Kidney (tissue), 14 donors: ENCODE measurements around the gene SEZ6L2. TPM values are rescaled to one million over a fixed set of nuclear protein-coding genes. Genes with fewer than 3 reads are reported as not detected.

ENCODE experiments used
- DNase-seq, 5 donors: peaks; one replicate each; pipeline ENCODE4 v3.0.0-alpha.2; 2013 to 2020
- FAIRE-seq: peaks from 2 replicates; lab custom pipeline; 2012; peaks lifted over from hg19 to GRCh38; lab: Jason Lieb, UNC
- H3K27ac ChIP-seq, 2 donors: one replicate each; pipeline ENCODE4 v1.7.0; 2013; ENCODE audit warnings: low read depth in 2 of 2, low read length in 2 of 2, inconsistent platforms in 1 of 2
- H3K27me3 ChIP-seq: one replicate; pipeline ENCODE4 v1.7.1; 2013; ENCODE audit warnings: low read length, inconsistent platforms; ENCODE audit not compliant: control insufficient read depth, insufficient read depth
- H3K36me3 ChIP-seq, 3 donors: one replicate each; pipeline versions ENCODE4 v1.7.0 to v1.7.1; 2013; ENCODE audit warnings: low read length in 3 of 3, control low read depth in 1 of 3, inconsistent platforms in 1 of 3; ENCODE audit not compliant: insufficient read depth in 3 of 3, control insufficient read depth in 2 of 3
- H3K4me1 ChIP-seq, 3 donors: one replicate each; pipeline versions ENCODE4 v1.7.0 to v1.7.1; 2013; ENCODE audit warnings: low read length in 3 of 3, inconsistent platforms in 1 of 3, low read depth in 1 of 3; ENCODE audit not compliant: control insufficient read depth in 2 of 3, insufficient read depth in 2 of 3
- H3K4me3 ChIP-seq, 3 donors: one replicate each; pipeline versions ENCODE4 v1.7.0 to v1.8.1; 2013; ENCODE audit warnings: low read length in 3 of 3, control low read depth in 1 of 3, inconsistent platforms in 1 of 3
- H3K9ac ChIP-seq, 3 donors: one replicate each; pipeline versions ENCODE4 v1.7.0 to v1.7.1; 2013; ENCODE audit warnings: low read length in 3 of 3, control low read depth in 1 of 3, inconsistent platforms in 1 of 3
- H3K9me3 ChIP-seq, 3 donors: one replicate each; pipeline versions ENCODE4 v1.7.0 to v1.7.1; 2013; ENCODE audit warnings: low read length in 3 of 3, control low read depth in 1 of 3, inconsistent platforms in 1 of 3; ENCODE audit not compliant: control insufficient read depth in 2 of 3, insufficient read depth in 1 of 3
- intact Hi-C: fragments of 100-400 bp; cut with DNase I; formaldehyde crosslinking; loops from one replicate; pipeline ENCODE4 v1.11.1; 2022
- polyA plus RNA-seq: library from polyadenylated mRNA; stranded (reverse); fragments of 350-450 nt; fragmentation: Illumina TruSeq; extraction: RNeasy Lipid Tissue Mini Kit (QIAGEN cat#74804); gene quantifications from one replicate; pipeline ENCODE4 v1.2.3, GENCODE V29; 2014; ENCODE audit warnings: low read depth, low replicate concordance; ENCODE audit not compliant: insufficient read depth
- total RNA-seq: library from RNA; stranded (reverse); fragmentation: NEBNext Ultra II Directional; extraction: Animal tissue kit (Norgen Biotek cat#: 25700); gene quantifications from one replicate; pipeline ENCODE4 v1.2.1, GENCODE V29; 2021
- TF ChIP-seq, protein P1 (sequence below): IDR thresholded peaks from 3 replicates; pipeline ENCODE4 v1.5.1; 2012; ENCODE audit warnings: mild to moderate bottlenecking, moderate library complexity, borderline replicate concordance; ENCODE audit not compliant: insufficient read depth; ENCODE audit errors: extremely low read depth
- donor health status: control.
- donor health status: control.
- donor health status: control.
- donor health status: control.
- donor health status: control.
- donor health status: DM: yes; HTN: yes; CAD: no.
- donor health status: Normal renal cell carcinoma (clear cell type).

The SEZ6L2 gene
- total and polyA plus RNA-seq, 2 donors from 2014 or later = 9.1 to 32.4 TPM

DNA sequence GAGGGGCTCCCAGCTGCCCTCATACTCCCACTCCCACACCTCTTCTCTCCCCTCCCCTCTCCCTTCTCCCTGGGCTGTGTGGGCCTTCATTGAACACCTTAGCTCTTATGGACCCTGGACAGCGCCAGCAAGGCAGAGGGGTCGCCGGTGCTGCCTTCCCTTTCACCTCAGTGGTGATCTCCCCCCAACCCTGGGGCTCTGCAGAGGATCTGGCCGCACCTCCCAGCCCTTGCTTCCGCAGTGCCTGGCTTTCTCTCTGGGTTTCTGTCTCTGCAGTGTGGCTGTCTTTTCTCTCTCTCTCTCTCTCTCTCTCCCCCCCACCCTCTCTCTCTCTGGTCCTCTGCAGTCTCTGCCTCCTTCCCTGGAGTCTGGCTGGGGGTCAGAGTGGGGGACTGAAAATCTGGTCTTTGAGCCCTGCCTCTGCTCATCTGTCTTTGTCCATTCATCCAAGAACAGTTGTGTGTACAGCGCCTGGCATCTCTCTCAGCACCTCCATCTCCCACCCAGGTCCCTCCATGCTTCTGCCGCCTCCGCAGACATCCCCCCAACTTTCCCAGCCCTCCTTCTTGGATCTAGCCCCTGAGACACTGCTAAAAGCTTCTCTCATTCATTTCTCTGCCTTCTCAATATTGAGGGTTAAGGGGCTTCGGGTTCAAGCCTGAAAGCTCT is 1.1 kb downstream of the SEZ6L2 start:
- Histone ChIP-seq H3K27me3 (no peaks in the 10 kb centered on the region), H3K4me1 (peaks cover 0 to 5% (median 3%) of the 10 kb centered on the region in 3 donors), H3K27ac (no peak overlapping the region), H3K36me3 (no peaks in the 10 kb centered on the region), H3K9ac (no peak overlapping the region), H3K9me3 (no peaks in the 10 kb centered on the region), H3K4me3 (no peak overlapping the region)
- intact Hi-C loops = no loop called here
- no peak for FAIRE-seq
- TF ChIP-seq, protein P1, sequence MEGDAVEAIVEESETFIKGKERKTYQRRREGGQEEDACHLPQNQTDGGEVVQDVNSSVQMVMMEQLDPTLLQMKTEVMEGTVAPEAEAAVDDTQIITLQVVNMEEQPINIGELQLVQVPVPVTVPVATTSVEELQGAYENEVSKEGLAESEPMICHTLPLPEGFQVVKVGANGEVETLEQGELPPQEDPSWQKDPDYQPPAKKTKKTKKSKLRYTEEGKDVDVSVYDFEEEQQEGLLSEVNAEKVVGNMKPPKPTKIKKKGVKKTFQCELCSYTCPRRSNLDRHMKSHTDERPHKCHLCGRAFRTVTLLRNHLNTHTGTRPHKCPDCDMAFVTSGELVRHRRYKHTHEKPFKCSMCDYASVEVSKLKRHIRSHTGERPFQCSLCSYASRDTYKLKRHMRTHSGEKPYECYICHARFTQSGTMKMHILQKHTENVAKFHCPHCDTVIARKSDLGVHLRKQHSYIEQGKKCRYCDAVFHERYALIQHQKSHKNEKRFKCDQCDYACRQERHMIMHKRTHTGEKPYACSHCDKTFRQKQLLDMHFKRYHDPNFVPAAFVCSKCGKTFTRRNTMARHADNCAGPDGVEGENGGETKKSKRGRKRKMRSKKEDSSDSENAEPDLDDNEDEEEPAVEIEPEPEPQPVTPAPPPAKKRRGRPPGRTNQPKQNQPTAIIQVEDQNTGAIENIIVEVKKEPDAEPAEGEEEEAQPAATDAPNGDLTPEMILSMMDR = no peak
- peak in 3 of 5 donors; percentile 31 to 52 (median 40) for DNase-seq

DNA sequence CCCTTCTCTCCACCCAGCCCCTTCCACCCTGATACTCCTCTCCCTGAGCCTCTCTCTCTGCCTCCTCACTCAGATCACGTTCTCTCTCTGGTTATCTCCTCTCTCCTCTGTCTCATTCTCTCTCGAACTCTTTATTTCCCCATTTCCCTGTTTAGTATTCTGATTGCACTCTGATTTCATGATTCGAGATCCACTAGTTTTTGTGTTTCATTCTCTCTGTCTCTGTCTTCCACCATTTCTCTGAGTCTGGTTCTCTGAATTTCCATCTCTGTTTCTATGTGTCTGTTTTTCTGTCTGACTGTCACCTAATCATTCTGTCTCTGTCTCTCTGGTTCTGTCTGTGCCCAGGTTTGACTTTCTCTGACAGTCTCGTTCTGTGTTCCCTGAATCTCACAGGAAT is 2.0 kb downstream of the SEZ6L2 start:
- peaks cover 0 to 5% (median 3%) of the 10 kb centered on the region in 3 donors for H3K4me1 ChIP-seq
- no peak overlapping the region for H3K9ac ChIP-seq
- intact Hi-C loops = no loop called here
- no peak overlapping the region for H3K27ac ChIP-seq
- TF ChIP-seq, protein P1 = no peak
- H3K36me3 ChIP-seq = no peaks in the 10 kb centered on the region
- H3K4me3 ChIP-seq = no peak overlapping the region
- no peaks in the 10 kb centered on the region for H3K9me3 ChIP-seq
- no peaks in the 10 kb centered on the region for H3K27me3 ChIP-seq
- FAIRE-seq (no peak), DNase-seq (no peak)

DNA sequence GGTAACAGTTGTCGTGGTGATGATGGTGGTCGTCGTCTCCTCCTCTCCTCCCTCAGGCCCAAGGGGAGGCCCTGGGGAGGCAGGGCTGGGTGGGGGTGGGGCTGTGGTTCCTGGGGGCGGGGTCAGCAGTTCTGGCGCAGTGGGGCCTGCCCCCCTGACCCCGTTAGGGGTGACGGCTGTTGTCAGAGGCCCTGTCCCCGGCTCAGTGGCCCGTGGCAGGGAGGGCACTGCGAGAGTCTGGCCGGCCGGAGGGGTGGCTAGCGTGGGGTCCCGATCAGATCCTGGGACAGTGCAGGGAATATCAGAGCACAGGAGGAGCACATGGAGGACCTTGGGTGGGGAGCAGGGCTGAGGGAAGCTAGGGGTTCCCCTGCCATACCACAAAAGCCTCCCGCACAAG is 2.5 kb downstream of the SEZ6L2 start:
- H3K27me3 ChIP-seq = no peaks in the 10 kb centered on the region
- H3K27ac ChIP-seq = no peak overlapping the region
- intact Hi-C loops = no loop called here
- no peaks in the 10 kb centered on the region for H3K9me3 ChIP-seq
- H3K9ac ChIP-seq = no peak overlapping the region
- H3K36me3 ChIP-seq = no peaks in the 10 kb centered on the region
- peaks cover 0 to 5% (median 3%) of the 10 kb centered on the region in 3 donors for H3K4me1 ChIP-seq
- TF ChIP-seq, protein P1 = no peak
- DNase-seq (no peak), FAIRE-seq (no peak)
- H3K4me3 ChIP-seq = no peak overlapping the region
